Measurements from ENCODE around the gene IGF2R. TPM values are rescaled to one million over a fixed set of nuclear protein-coding genes. Genes with fewer than 3 reads are reported as not detected.

Gene IGF2R
- total RNA-seq, 1 experiment from 2014 or later = 9.6 TPM

GRCh38 chr6:159969204-159969912 is 476 bp downstream of the IGF2R start:
- Histone ChIP-seq H3K4me1 (ENCODE audit: low read length) (peaks cover 18% of the 10 kb centered on the region), H3K27me3 (ENCODE audit: low read length) (no peaks in the 10 kb centered on the region), H3K4me2 (ENCODE audit: low read depth, low read length, poor library complexity, severe bottlenecking) (peak overlapping the region; percentile 89), H3K79me2 (ENCODE audit: low read length) (no peaks in the 10 kb centered on the region), H3K27ac (ENCODE audit: low read length) (no peak overlapping the region), H4K20me1 (ENCODE audit: insufficient read depth, low read depth, low read length) (peaks cover 32% of the 10 kb centered on the region), H3K9me3 (ENCODE audit: low read length) (no peaks in the 10 kb centered on the region), H3K36me3 (ENCODE audit: insufficient read depth, low read length) (no peaks in the 10 kb centered on the region), H2AFZ (ENCODE audit: low read length) (no peak overlapping the region), H3K4me3 (ENCODE audit: low read length) (peak overlapping the region; percentile 79), H3K9ac (ENCODE audit: low read length) (peak overlapping the region; percentile 76), H3K9me2 (replicated peaks; ENCODE audit: insufficient read depth, low read length) (no peaks in the 10 kb centered on the region)
- DNase-seq = peak; percentile 55

GRCh38 chr6:159969921-159970320 is 1.0 kb downstream of the IGF2R start:
- H3K9ac ChIP-seq (ENCODE audit: low read length) = peak overlapping the region; percentile 76
- peaks cover 37% of the 10 kb centered on the region for H4K20me1 ChIP-seq (ENCODE audit: insufficient read depth, low read depth, low read length)
- no peak for DNase-seq
- peak overlapping the region; percentile 89 for H3K4me2 ChIP-seq (ENCODE audit: low read depth, low read length, poor library complexity, severe bottlenecking)
- H3K4me3 ChIP-seq (ENCODE audit: low read length) = peak overlapping the region; percentile 79; the same call in 1 of the 2 replicates
- no peaks in the 10 kb centered on the region for H3K27me3 ChIP-seq (ENCODE audit: low read length)
- peaks cover 18% of the 10 kb centered on the region for H3K4me1 ChIP-seq (ENCODE audit: low read length)
- H3K9me2 ChIP-seq (replicated peaks; ENCODE audit: insufficient read depth, low read length) = no peaks in the 10 kb centered on the region
- H3K79me2 ChIP-seq (ENCODE audit: low read length) = no peaks in the 10 kb centered on the region
- H3K9me3 ChIP-seq (ENCODE audit: low read length) = no peaks in the 10 kb centered on the region
- H2AFZ ChIP-seq (ENCODE audit: low read length) = no peak overlapping the region
- no peaks in the 10 kb centered on the region for H3K36me3 ChIP-seq (ENCODE audit: insufficient read depth, low read length)
- H3K27ac ChIP-seq (ENCODE audit: low read length) = no peak overlapping the region

- no peaks in the 10 kb centered on the region for H3K9me3 ChIP-seq (ENCODE audit: low read length)
- no peak overlapping the region for H2AFZ ChIP-seq (ENCODE audit: low read length)
- H3K36me3 ChIP-seq (ENCODE audit: insufficient read depth, low read length) = no peaks in the 10 kb centered on the region
- H3K4me2 ChIP-seq (ENCODE audit: low read depth, low read length, poor library complexity, severe bottlenecking) = no peak overlapping the region
- no peak overlapping the region for H3K27ac ChIP-seq (ENCODE audit: low read length)
- H3K9me2 ChIP-seq (replicated peaks; ENCODE audit: insufficient read depth, low read length) = no peaks in the 10 kb centered on the region
- peaks cover 42% of the 10 kb centered on the region for H4K20me1 ChIP-seq (ENCODE audit: insufficient read depth, low read depth, low read length)
- H3K79me2 ChIP-seq (ENCODE audit: low read length) = no peaks in the 10 kb centered on the region
- no peak overlapping the region for H3K4me3 ChIP-seq (ENCODE audit: low read length)
- H3K9ac ChIP-seq (ENCODE audit: low read length) = no peak overlapping the region
- H3K27me3 ChIP-seq (ENCODE audit: low read length) = no peaks in the 10 kb centered on the region
- no peak for DNase-seq
- H3K4me1 ChIP-seq (ENCODE audit: low read length) = peaks cover 18% of the 10 kb centered on the region
These were observed 1.8 kb downstream of the IGF2R start for GRCh38 chr6:159970659-159971063.

GRCh38 chr6:159971341-159972178 is 2.7 kb downstream of the IGF2R start:
- Histone ChIP-seq H2AFZ (ENCODE audit: low read length) (no peak overlapping the region), H3K27me3 (ENCODE audit: low read length) (no peaks in the 10 kb centered on the region), H3K27ac (ENCODE audit: low read length) (no peak overlapping the region), H3K4me2 (ENCODE audit: low read depth, low read length, poor library complexity, severe bottlenecking) (no peak overlapping the region), H3K36me3 (ENCODE audit: insufficient read depth, low read length) (no peaks in the 10 kb centered on the region), H3K9me3 (ENCODE audit: low read length) (no peaks in the 10 kb centered on the region), H3K9ac (ENCODE audit: low read length) (no peak overlapping the region), H3K4me1 (ENCODE audit: low read length) (peaks cover 18% of the 10 kb centered on the region), H3K79me2 (ENCODE audit: low read length) (no peaks in the 10 kb centered on the region), H4K20me1 (ENCODE audit: insufficient read depth, low read depth, low read length) (peaks cover 47% of the 10 kb centered on the region), H3K4me3 (ENCODE audit: low read length) (no peak overlapping the region), H3K9me2 (replicated peaks; ENCODE audit: insufficient read depth, low read length) (no peaks in the 10 kb centered on the region)
- DNase-seq = no peak

- no peak for DNase-seq
- H3K27me3 ChIP-seq (ENCODE audit: low read length) = no peaks in the 10 kb centered on the region
- no peak overlapping the region for H2AFZ ChIP-seq (ENCODE audit: low read length)
- no peaks in the 10 kb centered on the region for H3K36me3 ChIP-seq (ENCODE audit: insufficient read depth, low read length)
- H3K9me2 ChIP-seq (replicated peaks; ENCODE audit: insufficient read depth, low read length) = no peaks in the 10 kb centered on the region
- no peaks in the 10 kb centered on the region for H3K9me3 ChIP-seq (ENCODE audit: low read length)
- no peaks in the 10 kb centered on the region for H3K79me2 ChIP-seq (ENCODE audit: low read length)
- no peak overlapping the region for H3K27ac ChIP-seq (ENCODE audit: low read length)
- no peak overlapping the region for H3K4me2 ChIP-seq (ENCODE audit: low read depth, low read length, poor library complexity, severe bottlenecking)
- peaks cover 58% of the 10 kb centered on the region for H4K20me1 ChIP-seq (ENCODE audit: insufficient read depth, low read depth, low read length)
- H3K9ac ChIP-seq (ENCODE audit: low read length) = no peak overlapping the region
- no peak overlapping the region for H3K4me3 ChIP-seq (ENCODE audit: low read length)
- H3K4me1 ChIP-seq (ENCODE audit: low read length) = peaks cover 18% of the 10 kb centered on the region
These were observed 3.8 kb downstream of the IGF2R start for GRCh38 chr6:159972506-159973268.

GRCh38 chr6:159973406-159973805 is 4.5 kb downstream of the IGF2R start:
- Histone ChIP-seq H3K27me3 (ENCODE audit: low read length) (no peaks in the 10 kb centered on the region), H3K27ac (ENCODE audit: low read length) (no peak overlapping the region), H3K4me1 (ENCODE audit: low read length) (peaks cover 15% of the 10 kb centered on the region), H4K20me1 (ENCODE audit: insufficient read depth, low read depth, low read length) (peaks cover 63% of the 10 kb centered on the region), H3K36me3 (ENCODE audit: insufficient read depth, low read length) (no peaks in the 10 kb centered on the region), H3K9me2 (replicated peaks; ENCODE audit: insufficient read depth, low read length) (no peaks in the 10 kb centered on the region), H3K79me2 (ENCODE audit: low read length) (no peaks in the 10 kb centered on the region), H3K9ac (ENCODE audit: low read length) (no peak overlapping the region), H3K9me3 (ENCODE audit: low read length) (no peaks in the 10 kb centered on the region), H3K4me2 (ENCODE audit: low read depth, low read length, poor library complexity, severe bottlenecking) (no peak overlapping the region), H2AFZ (ENCODE audit: low read length) (no peak overlapping the region), H3K4me3 (ENCODE audit: low read length) (no peak overlapping the region)
- DNase-seq = no peak

- no peaks in the 10 kb centered on the region for H3K9me3 ChIP-seq (ENCODE audit: low read length)
- no peaks in the 10 kb centered on the region for H3K27me3 ChIP-seq (ENCODE audit: low read length)
- no peak overlapping the region for H3K4me2 ChIP-seq (ENCODE audit: low read depth, low read length, poor library complexity, severe bottlenecking)
- H3K36me3 ChIP-seq (ENCODE audit: insufficient read depth, low read length) = no peaks in the 10 kb centered on the region
- H3K79me2 ChIP-seq (ENCODE audit: low read length) = no peaks in the 10 kb centered on the region
- H3K4me3 ChIP-seq (ENCODE audit: low read length) = no peak overlapping the region
- H3K27ac ChIP-seq (ENCODE audit: low read length) = no peak overlapping the region
- H2AFZ ChIP-seq (ENCODE audit: low read length) = no peak overlapping the region
- peaks cover 68% of the 10 kb centered on the region for H4K20me1 ChIP-seq (ENCODE audit: insufficient read depth, low read depth, low read length)
- no peaks in the 10 kb centered on the region for H3K9me2 ChIP-seq (replicated peaks; ENCODE audit: insufficient read depth, low read length)
- H3K4me1 ChIP-seq (ENCODE audit: low read length) = peaks cover 19% of the 10 kb centered on the region
- no peak overlapping the region for H3K9ac ChIP-seq (ENCODE audit: low read length)
- no peak for DNase-seq
These were observed 5.1 kb downstream of the IGF2R start for GRCh38 chr6:159973951-159974350.

- Histone ChIP-seq H3K9me3 (ENCODE audit: low read length) (no peaks in the 10 kb centered on the region), H3K4me3 (ENCODE audit: low read length) (no peak overlapping the region), H3K9ac (ENCODE audit: low read length) (no peak overlapping the region), H3K4me2 (ENCODE audit: low read depth, low read length, poor library complexity, severe bottlenecking) (no peak overlapping the region), H3K4me1 (ENCODE audit: low read length) (peaks cover 22% of the 10 kb centered on the region), H2AFZ (ENCODE audit: low read length) (no peak overlapping the region), H3K9me2 (replicated peaks; ENCODE audit: insufficient read depth, low read length) (no peaks in the 10 kb centered on the region), H4K20me1 (ENCODE audit: insufficient read depth, low read depth, low read length) (peaks cover 76% of the 10 kb centered on the region), H3K27ac (ENCODE audit: low read length) (no peak overlapping the region), H3K27me3 (ENCODE audit: low read length) (no peaks in the 10 kb centered on the region), H3K36me3 (ENCODE audit: insufficient read depth, low read length) (no peaks in the 10 kb centered on the region), H3K79me2 (ENCODE audit: low read length) (no peaks in the 10 kb centered on the region)
- no peak for DNase-seq
These were observed 6.0 kb downstream of the IGF2R start for GRCh38 chr6:159974932-159975331.

All from Karpas-422 (cell line).